NT2/D1 (cell line): ENCODE measurements around the gene AMZ2.

ENCODE experiments used
- SUZ12 ChIP-seq: IDR thresholded peaks from 2 replicates; pipeline ENCODE4 v1.6.1; 2011; ENCODE audit not compliant: insufficient read length, insufficient read depth; ENCODE audit errors: extremely low read depth
- YY1 ChIP-seq: IDR thresholded peaks from 2 replicates; pipeline ENCODE4 v1.6.1; 2011; ENCODE audit not compliant: insufficient read length, insufficient read depth
- ZNF274 ChIP-seq: IDR thresholded peaks from 2 replicates; pipeline ENCODE4 v1.6.1; 2011; ENCODE audit warnings: mild to moderate bottlenecking, low read depth, low read length

GRCh38 chr17:68305142-68305541 lies 57.3 kb downstream of the AMZ2 start:
- TF ChIP-seq YY1 (no peak), ZNF274 (no peak), SUZ12 (no peak)
